Measurements from ENCODE around the gene ELMOD2.
A peak's percentile ranks its signal among the peaks of the same experiment; 100 is the strongest.
"Not testable (repeated sequence)": the region's sequence is repeated elsewhere in the genome, so short reads cannot be mapped to it uniquely, and the experiment has no call there.

The ELMOD2 gene

DNA sequence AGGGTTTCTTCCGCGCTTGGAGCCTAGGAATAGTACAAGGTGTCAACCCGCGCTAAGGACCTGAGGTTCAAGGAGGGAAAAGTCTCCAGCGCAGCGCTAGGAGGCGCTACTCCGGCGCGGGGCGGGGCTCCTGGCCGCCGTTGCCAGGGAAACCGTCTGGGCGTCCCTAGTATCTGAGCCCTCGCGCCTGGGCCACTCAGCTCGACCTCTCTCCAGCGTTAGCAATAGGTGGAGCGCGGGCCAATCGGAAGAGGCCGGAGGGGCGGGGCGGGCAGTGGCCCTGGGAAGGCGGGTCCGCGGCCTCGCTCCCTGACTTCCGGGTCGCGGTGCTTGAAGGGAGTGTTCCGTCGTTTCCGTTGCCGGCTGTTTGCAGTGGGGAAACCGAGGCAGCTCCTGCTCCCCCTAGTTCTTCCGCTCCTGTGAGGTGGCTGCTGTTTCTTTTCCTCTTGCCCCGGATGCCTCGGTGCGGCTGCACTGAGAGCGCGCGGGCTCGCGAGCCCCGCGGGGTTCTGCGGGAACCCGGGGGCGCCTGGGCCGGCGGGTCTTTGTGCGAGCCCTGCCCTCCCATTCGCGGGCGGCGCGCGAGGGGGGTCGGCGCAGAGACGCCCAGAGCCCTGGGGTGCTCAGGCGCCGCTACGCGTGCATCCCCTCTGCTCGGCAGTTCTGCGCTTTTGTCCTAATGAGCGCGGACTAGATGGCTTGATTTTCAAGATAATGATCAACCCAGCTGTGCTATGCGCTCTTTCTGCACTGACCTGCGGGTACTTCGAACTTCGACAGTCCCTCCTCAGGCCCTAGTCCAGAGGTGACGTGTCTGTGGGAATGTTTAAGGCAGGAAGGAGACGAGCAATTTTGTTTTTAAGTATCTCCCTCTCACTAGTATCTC lies at the start of gene ELMOD2:
Gene ELMOD2, plus strand, starts transcription at position 312 of the 886 bp plus-strand sequence. CDS start 1,261 bp downstream, outside the sequence.
- DNase-seq (ENCODE audit: low read depth): peak; percentile 92

GRCh38 chr4:140483445-140483844 lies 40.5 kb upstream of the ELMOD2 start:
- DNase-seq (ENCODE audit: low read depth): no peak

- DNase-seq (ENCODE audit: low read depth): no peak
Observed at GRCh38 chr4:140485939-140486338, 38.0 kb upstream of the ELMOD2 start.

DNA sequence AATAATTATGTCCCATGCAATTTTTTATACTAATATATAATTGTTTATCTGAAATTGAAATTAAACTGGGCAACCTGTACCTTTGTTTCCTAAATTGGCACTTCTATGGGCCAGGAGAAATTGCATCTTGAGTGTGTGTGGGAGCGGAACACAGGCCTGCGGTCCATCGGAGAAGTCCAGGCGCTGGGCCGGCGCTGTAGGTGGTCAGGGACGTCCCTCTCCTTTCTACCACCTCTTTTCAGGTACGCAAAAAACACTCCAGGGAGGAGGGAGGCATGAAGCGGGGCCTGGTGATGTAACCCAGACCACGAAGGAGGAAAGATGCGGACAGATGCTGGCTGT lies 26.6 kb upstream of the ELMOD2 start:
- no peak for DNase-seq (ENCODE audit: low read depth)

GRCh38 chr4:140497747-140498636 lies 26.0 kb upstream of the ELMOD2 start, which contains the start of gene MGAT4D:
Gene MGAT4D, minus strand, starts transcription at chr4:140498293. Its CDS starts 71 bp downstream, at chr4:140498222.
- DNase-seq (ENCODE audit: low read depth): no peak

GRCh38 chr4:140499391-140499790 lies 24.6 kb upstream of the ELMOD2 start:
- DNase-seq (ENCODE audit: low read depth): no peak

DNA sequence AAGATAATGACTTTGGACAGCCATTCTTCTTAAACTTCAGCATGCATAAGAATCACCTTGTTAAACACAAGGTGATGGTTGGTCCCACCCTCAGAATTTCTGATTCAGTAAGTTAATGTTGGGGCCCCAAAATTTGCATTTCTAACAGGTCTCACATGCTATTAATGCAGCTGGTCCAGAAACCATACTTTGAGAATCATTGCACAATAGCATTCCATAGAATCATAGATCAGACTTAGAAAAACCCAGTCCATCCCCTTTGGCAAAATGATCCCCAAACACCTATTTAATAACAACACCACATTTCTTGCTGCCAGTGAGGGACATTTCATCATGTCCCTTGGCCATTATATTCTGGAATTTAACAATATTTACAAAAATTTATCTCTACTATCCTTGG lies 19.7 kb upstream of the ELMOD2 start:
- no peak for DNase-seq (ENCODE audit: low read depth)

DNA sequence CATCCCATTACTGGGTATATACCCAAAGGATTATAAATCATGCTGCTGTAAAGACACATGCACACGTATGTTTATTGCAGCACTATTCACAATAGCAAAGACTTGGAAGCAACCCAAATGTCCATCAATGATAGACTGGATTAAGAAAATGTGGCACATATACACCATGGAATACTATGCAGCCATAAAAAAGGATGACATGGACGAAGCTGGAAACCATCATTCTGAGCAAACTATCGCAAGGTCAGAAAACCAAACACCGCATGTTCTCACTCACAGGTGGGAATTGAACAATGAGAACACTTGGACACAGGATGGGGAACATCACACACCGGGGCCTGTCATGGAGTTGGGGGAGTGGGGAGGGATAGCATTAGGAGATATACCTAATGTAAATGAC lies 10.2 kb upstream of the ELMOD2 start:
- not testable (repeated sequence) for DNase-seq (ENCODE audit: low read depth)

GRCh38 chr4:140515423-140515822 lies 8.5 kb upstream of the ELMOD2 start:
- DNase-seq (ENCODE audit: low read depth): no peak

DNA sequence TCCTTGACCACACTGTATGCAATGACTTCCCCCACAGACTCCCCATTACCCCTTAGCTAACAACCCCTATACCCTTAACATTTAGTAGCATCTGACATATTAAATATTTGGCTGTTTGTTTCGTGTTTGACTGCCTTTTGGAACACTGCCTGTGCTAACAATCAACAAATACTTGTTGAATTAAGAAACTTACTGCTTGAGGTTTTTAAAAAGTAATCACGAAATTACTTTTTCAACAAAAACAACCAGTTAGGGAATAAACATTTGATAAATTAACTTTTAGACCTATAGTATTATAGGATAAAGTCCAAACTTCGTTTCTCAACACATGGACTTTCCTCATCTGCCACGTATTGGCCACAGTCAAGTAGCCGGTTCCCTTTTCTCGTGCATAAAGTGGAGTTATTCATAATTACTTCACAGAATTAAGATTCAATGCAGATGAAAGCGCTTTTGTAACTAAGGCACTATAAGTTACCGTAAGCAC lies 555 bp upstream of the ELMOD2 start:
- DNase-seq (ENCODE audit: low read depth): no peak

- no peak for DNase-seq (ENCODE audit: low read depth)
Observed at GRCh38 chr4:140529434-140529833, 5.5 kb downstream of the ELMOD2 start.

GRCh38 chr4:140533951-140534480 lies 10.0 kb downstream of the ELMOD2 start:
- DNase-seq (ENCODE audit: low read depth): no peak

DNA sequence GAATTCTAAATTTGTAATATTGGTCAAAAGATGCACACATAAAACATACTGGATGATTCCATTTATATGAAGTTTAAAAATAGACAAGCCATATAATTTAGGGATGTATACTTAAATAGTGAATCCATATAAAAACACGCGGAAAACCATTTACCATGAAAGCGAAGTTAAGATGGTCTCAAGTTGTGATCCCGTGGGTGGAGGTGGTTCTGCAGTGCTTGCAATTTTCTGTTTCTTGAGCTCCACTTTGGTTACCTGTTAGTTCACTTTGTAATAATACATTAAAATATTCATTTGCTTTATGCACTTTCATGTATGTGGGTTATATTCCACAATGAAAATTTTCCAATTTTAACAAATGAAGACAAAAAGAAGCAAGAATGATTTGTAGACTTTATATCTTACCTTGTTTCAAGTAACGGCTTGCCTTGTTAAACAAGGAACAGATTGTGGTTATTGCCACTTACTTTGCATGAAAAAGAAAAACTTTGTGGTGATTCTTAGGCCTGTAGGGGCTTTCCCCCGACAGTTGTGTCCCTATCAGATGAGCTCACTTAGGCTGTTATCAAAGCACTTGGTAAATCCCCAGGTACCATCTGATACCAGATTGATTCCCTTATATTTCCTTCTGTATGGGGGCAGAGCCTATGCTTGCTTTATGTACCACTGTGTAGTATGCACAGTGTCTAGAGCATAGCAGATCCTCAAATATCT lies 32.6 kb downstream of the ELMOD2 start:
- no peak for DNase-seq (ENCODE audit: low read depth)

DNA sequence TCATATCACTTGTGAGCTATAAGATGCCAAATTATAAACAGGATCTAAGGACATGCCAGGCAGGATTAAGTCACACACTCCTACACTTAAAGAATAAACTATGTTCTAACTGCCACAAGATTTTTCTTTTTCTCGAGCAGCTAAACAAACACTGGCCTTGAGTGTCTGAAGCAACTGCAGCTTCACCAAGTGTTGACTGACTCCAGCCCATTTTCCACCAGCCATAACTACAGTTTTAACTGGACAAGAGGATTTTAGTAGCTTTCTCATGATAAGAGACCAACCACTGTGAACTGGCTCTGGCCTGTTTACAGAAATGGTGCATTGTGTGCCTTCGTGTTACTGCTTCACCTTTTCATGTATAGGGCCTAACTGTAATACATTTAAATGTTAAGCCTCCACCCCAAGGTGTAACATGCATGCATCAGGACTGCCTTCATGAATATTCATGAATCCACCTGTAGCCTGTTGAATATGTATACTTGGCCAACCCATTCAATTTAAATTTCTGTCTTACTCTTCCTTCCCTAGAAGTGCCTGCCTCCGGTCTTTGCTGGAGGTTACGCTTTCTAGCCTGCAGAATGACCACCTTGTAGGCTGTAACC lies 34.0 kb downstream of the ELMOD2 start:
- no peak for DNase-seq (ENCODE audit: low read depth)

DNA sequence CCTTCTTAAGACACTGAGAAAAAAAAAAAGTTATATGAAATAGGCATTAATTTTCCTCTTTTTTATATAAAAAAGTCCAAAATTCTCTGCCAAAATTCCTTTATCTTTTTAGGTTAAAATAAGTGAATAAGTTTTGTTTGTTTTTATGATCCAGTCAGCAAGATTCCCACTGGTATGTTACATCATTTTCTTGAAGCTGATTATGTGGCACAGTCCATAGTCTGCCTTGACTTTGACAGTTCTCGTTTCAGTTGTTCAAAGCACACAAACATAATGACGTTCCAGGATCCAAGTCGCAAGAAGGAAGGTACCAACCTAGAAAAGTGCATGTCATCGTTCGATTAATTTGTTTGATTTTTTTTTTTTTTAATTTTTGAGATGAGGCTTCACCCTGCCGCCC lies 35.7 kb downstream of the ELMOD2 start:
- DNase-seq (ENCODE audit: low read depth): no peak

DNA sequence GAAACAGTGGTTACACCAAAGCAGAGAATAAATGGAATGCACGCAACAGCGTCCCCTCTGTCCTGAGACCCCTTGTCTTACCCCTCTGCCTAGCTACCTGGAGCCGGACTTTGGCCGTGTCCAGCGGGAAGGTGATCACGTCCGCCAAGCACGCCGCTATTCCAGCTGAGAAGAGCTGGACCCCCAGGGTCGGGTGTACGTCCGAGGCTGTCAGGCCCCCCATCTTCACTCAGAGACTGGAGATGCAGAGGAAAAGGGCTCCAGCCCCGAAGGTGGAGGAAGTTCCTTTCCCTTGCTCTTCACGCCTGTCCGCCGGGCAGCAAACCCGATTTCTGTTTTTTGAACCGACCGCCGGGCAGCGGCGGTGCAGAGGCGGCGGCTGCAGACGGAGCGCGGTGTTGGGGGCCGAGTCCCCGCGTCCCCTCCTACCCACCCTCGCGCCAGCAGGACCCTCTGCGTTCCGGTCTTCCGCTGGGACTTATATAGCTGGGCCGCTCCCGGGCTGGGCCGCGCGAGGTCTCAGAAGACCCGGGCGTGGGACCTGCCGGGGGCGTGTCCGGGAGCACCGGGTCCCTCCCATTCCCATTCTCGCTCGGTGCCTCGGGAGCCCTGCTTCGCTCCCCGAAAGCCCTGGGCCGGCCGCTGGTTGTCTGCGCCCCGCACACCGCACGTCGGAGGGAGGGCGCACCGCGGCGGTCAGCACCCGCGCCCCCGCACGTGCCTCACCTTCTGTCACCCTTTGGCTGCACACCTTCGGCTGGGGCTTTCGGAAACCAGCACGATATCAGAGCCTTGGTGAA lies 44.7 kb downstream of the ELMOD2 start, which contains the start of gene UCP1:
Gene UCP1, minus strand, starts transcription at position 455 of the 800 bp plus-strand sequence. Its CDS starts 232 bp downstream, at position 223.
- no peak for DNase-seq (ENCODE audit: low read depth)

DNA sequence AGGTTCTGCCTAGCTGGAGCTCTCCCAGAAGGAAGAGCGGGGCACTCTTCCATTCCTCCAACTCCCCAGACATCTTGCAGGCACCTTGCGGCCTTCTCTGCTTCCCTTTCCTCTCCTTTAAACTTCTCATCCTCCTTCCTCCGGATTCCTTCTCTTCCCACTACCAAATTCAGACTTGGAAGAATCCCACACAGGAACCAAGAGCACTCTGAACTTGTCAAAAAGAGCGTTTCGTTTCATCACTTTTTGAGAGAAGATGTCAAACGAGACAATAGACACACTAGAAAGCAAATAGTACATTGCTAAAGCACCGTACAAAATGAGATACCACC lies 45.3 kb downstream of the ELMOD2 start:
- DNase-seq (ENCODE audit: low read depth): no peak

- no peak for DNase-seq (ENCODE audit: low read depth)
Observed at GRCh38 chr4:140571620-140572019, 47.7 kb downstream of the ELMOD2 start.

- no peak for DNase-seq (ENCODE audit: low read depth)
Observed at GRCh38 chr4:140575489-140575888, 51.5 kb downstream of the ELMOD2 start.

- DNase-seq (ENCODE audit: low read depth): no peak
Observed at GRCh38 chr4:140579278-140579677, 55.3 kb downstream of the ELMOD2 start.

GRCh38 chr4:140581078-140581477 lies 57.1 kb downstream of the ELMOD2 start:
- no peak for DNase-seq (ENCODE audit: low read depth)
